GM04504 (cell line): ENCODE results near the gene ISYNA1.

Experiments
- DNase-seq: peaks from one replicate; pipeline ENCODE4 v3.0.0-alpha.2; 2012; ENCODE audit warnings: low read depth

ISYNA1 gene

DNA sequence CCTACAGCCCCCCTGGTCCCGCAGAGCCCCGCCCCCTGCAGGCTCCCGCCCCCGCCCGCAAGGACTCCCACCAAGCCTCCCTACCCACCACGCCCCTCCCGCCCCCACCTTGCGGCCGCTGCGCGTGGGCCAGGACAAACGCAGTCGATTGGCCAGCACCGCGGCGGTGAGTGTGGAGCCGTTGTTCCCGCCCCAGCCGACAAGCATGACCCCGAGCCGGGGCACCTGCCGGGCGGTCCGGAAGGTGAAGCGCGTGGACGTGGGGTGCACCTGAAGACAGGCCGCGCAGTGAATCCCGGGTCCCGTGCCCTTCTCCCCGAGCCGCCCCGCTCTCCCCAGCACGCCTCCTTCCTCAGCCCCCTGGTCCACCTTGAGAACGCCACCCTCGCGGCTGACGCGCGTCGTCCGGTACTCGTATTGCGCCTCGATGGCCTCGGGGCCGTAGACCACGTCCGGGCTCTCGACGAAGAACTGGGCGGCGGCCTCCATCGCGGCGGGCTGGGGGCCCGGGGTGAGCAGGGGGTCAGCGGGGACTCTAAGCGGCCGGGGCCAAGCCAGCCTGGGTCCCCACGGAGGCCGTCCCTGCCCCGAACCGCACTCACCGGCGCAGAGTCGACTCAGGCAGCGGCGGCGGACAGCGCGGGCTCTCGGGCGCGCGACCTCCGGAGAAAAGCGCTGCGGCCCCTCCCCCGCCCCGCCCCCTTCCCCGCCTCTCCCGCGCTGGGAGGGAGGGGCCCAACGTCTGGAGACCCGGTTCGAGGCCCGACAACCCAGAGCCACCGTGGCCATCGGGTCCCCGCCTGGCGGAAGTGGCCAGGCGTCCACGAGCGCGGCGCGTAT is at the start of gene ISYNA1:
Gene ISYNA1, minus strand, starts transcription at position 643 of the 840 bp plus-strand sequence. Its CDS starts 154 bp downstream, at position 489.
- DNase-seq: no peak

DNA sequence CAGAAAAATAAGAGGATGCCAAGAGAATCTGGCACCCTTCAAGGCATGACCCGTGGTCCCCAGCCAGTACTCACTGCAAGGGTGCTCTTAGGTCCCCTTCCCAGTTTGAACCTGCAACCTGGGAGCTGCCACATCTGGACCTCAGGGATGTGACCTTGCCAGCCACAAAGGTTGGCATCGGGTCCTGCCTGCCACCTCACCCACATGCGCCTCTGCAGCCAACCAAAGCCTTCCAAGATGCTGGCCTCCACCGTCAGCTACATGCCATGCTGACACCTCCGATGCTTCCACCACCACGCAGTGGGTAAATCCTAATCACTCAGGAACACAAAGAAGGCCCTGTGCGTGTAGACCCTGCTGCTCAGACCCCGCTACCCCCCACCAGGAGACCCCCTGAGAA is 48.8 kb upstream of the ISYNA1 start:
- DNase-seq: no peak

DNA sequence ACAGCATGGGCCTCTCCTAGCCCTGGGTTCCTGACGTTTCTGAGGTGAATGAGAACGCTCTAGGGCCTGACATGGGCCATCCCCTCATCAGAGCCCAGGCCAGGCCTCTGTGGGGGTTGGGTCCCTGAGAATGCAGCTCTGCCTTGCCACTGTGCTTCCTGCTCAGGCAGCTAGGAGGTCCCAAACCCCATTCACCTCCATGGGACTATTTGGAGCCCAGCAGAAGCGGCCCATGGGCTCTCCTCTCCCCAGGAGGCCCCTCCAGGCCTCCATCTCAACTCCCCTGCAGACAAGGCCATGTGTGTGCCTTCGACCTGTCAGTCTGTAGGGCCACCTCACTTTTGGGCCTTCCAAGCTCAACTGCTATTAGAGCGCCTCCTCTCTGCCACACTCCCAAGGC is 47.1 kb upstream of the ISYNA1 start:
- no peak for DNase-seq

DNA sequence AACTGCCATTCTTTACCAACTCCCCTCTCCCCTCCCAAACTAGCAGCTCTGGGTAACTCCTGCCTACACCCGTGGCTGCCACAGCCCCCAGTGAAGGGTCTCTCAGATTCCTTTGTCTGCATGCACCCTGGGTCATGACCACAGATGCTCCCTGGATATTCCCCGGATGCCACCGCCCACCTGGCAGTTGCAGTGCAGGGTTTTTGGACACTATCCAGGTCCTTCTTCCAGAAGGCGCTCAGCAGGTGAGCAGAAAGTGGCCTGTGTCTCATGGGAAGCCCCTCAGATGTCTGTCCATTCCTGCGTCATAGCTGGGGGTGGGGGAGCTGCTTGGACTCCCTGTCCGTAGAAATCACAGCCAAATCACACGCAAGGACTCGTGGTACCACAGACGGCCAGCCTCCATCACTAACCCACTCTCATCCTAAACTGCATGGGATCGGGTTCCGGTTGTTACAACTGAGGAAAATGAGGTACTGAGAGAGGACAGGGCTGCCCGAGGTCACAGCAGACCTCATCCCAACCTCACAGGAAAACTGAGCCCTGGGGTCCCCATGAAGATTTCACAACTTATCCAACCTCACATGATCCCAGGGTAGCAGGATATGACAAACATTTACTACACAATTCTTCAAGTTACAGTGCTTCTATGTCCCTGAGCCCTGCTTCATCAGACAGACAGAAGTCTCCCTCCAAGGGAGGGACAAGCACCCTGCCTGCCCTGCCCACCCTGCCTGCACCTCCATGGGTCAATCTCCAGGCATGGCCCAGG is 45.4 kb upstream of the ISYNA1 start:
- no peak for DNase-seq

DNA sequence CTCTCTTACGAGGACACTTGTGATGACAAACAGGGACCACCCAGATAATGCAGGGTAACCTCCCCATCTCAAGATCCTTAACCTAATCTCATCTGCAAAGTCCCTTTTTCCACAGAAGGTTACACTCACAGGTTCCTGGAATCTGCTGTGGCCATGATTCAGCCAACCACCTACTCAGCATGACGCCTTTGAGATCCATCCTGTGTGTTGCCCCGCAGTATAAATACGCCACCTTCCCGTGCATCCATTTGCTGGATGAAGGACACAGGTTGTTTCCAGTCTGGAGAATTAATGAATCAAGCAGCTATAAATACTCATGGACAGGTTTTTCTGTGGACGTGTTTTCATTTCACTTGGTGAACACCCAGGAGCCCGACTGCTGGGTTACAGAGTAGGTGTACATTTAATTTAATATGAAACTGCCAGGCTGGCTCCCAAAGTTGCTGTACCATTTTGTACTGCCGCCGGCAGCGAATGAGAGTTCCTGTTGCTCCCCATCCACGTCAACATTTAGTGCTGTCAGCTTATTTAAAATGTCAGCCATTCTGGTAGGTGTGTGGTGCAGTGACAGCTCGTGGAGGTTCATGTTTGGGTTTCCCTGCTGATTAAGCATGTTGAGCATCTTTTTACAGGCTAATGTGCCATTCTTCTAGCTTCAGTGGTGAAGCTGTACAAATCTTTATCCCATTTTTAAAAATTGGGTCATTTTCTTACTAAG is 43.7 kb upstream of the ISYNA1 start:
- DNase-seq: no peak

DNA sequence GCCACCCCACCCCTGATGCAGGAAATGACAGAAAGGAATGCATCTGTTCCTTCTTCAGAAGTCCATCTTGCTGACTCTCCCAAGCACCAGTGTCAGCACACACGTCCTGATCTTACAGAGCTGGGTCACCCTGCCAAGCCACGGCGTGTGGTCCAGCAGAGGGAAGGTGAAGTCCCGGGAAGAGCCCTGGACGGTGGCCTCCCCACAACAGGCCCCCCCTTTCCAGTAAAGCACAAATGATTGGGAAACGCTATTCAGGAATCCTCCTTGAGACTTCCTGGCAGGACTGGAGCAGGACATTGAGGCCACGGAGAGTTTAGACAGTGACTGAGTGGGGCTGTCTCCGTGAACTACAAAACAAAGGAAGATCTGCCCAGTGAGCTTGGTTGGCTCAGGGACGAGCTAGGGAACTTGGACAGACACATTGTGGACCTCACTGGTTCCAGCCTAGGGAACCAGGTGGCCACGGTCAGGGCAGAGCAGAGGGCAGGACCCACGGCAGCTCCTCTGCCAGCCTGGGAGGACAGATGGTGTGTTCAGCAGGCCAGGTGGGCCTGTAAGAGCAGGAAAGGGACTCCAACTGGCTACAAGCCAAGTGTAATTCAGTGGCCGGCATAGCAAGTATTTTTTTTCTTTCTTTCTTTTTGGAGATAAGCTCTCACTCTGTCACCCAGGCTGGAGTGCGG is 42.2 kb upstream of the ISYNA1 start:
- peak; percentile 79 for DNase-seq

DNA sequence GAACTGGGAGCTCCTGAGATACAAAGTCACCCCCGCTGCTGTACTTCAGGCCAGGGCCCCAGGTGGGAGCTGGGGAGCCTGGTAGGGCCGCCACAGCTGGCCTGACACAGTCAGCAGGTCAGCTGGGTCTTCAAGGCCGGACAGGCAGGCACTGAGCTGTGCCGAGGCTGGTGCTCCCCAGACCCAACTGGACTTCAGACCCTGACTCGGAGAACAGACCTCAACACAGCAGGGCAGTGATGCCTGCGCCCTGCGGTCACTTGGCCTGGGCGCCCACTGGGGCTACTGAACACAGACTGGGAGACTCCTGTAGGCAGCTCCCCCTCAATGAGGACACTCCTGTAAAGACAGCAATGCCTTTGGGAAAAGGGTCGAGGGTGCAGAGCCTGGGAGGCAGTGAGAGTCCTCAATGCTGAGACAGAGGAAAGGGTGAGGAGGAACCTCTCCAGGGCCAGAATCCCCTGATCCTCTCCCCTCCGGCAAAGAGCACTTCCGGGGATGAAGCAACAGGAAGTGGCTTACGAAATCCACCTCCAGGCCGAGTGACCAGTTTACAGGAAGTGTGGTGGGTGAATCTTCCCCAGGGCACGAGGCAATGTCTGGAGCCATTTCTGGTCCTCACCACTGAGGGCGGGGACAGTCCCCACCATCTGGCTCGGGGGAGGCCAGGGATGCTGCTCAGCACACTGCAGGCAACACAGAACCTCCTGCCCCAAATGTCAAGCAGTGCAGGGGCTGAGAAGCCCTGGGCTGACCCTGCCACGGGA is 40.8 kb upstream of the ISYNA1 start:
- peak; percentile 88 for DNase-seq

DNA sequence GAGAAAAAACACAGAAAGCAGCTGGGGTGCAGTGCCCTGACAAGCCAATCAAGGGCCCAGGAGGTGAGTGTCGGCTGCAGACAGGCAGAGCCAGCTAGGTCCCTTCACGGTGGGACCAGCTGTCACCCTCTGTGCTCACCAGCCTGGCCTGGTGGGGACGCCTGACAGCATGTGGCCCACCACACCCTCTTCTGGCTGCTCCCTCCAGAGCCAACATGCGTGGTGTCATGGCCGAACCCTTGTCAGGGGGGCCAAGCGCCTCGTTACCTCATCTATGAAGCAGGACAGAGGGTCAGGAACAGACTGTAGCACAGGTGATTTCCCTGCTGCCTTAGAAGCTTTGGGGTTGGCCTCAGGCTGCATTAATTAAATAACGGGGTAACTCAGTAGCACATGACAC is 40.0 kb upstream of the ISYNA1 start:
- DNase-seq: no peak

DNA sequence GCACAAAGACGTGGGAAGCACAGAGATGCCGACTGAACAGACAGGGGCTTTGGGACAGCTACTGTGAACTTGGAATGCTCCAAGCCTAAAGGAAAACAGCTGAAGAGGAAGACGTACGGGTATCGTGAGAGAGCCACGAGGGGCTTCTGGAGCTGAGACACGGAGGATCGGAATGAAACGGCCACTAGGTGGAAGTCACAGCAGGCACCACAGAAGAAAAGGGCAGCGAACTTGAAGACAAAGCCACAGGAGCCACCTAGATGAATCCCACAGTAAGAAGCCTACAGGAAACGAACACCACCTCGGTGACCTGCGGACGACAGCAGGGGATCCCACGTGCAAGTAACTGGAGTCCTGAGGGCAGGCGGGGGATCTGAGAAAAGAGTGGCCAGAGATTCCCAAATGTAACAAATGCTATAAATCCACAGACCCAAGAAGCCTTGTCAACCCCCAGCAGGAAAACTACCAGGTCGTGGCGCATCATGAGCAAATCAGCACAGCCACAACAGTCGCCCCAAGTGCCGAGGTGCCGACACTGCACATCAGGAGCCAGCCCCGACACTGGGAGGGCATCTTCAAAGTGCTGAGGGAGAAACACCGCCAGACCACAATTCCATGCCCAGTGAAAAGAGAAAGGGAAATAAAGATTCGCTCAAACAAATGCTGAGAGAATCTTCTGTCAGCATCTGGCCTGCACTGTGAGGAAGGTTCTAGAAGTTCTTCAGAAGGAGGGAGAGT is 39.3 kb upstream of the ISYNA1 start:
- no peak for DNase-seq

DNA sequence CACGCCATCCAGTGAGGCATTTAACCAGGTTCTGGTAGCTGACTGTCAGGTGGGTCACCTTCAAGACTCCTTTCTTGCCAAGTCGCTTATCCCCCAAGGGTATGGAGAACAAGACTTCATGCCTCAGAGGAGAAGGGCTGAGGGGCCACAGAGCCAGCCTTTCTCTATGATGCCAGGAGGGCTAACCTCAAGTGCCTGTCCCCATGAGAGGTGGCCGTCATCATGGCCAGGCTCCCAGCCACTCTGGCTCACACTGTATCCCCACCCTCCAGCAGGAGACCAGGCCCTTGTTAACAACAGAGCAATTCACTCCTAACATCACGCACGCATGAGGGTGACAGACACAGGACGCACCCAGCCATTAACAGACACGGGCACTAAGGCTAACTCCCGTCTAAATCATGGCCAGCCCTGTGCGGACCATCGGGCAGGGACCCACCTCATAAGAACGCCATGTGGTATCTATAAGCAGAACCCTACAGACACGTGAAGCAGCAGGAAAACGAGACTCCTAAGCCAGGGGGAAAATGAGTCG is 38.6 kb upstream of the ISYNA1 start:
- DNase-seq: no peak

DNA sequence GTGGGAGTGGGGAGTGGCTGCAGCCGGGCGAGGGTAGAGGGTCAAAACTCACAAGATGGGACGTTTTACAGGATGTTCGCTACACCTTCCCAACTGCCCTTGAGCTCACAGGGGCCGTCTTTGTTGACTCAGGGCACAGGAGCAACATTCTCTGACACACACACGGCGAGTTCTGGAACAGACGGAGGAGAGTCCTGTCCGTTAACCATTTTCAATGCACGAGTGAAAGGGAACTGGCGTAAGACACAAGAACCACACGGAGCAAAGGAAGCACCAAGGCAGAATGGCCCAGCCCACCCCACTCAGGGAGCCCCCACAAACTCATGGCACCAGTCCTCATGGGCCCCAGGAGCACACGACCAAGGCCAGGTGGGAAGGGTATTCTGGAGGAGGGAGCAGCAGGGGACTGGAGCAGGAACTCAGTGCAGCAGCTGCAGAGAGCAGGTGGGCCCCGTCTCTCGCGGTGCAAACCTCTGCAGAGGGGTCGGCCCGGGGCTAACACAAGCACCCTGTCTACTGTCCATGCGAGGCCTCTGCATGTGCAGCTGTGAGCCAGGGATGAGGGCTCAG is 37.9 kb upstream of the ISYNA1 start:
- DNase-seq: no peak

DNA sequence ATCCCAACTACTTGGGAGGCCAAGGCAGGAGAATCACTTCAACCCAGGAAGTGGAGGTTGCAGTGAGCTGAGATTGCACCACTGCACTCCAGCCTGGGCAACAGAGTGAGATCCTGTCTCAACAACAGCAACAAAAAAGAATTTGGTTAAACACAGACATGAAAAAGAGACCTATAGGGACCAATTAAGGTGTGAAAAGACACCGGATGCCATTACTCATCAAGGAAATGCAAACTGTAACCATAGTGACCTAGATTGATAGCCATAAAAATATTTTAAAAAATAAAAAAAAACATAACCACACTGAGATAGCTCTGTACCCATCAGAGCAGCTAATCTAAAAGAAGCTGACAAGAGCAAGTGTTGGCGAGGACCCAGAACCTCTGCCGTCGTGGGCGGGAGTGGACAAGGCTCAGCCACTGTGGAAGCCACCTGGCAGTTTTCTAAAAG is 37.1 kb upstream of the ISYNA1 start:
- DNase-seq: no peak

DNA sequence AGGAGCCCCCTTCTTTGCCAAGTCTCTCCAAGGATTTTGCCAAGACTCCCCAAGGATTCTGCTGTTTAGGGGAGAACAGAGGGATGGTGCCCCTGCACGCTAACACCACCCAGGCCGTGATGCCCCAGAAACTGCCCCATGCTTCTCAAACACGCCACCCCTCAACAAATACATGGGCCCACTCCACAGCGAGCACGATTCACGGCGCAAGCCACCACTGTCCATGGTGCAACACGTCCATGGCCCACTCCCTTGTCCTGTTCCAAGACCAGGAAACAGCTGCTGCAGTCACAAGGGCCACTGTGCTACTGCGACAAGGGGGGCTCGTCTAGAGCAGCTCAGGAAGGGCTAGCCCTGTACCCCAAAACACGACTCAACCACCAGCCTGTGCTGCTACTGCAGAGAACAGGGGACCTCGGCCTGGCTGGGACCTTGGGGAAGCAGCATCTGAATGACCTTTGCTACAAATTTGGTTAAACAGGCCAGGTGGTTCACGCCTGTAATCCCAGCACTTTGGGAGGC is 36.5 kb upstream of the ISYNA1 start:
- no peak for DNase-seq

DNA sequence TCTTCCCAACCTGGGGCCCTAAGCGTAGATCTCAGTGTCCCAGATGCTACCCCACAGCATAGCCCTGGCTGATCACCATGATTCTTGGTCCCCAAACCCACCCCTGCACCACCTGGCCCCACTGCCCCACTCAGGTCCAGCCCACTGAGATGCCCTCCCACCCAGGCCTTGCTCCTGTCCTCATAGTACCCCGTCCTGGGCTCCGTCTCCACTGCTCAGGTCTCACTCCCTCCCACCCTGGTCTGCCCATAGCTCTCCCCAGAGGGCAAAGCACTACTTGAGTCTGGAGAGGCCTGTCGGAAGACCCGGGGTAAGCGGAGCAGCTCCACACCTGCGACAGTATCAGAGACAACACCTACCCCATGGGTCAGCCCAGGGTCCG is 35.8 kb upstream of the ISYNA1 start:
- DNase-seq: no peak

DNA sequence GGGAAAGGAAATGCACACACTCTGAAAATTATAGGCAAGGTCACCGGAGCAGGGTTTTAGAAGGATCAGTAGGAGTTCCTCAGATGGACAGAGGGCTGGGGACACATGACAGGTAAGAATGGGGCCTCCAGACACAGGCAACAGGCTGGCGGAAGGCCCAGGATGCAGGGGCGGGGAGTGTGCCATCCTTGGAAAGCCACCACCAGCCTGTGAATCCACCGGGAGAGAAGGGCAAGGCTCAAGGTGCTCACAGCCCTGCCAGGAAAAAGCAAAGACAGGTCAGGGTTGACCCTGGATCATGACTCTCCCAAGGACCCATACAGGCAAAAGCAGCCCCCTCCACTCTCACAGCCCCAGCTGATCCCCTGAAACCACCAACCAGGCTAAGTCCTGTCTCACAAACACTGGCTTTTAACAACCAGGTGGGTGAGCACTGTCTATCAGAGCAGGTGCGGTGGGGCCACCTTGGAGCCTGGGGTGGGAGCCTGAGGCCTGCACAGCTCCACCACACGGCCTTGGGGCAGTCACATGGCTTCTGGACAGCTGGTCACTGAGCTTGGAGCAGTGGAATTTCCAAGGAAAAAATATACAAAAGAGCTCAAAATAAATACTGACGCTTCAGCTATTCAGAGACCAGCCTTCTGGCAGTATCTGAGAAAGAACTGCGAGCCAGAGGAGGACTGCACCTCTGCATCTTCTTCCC is 35.2 kb upstream of the ISYNA1 start:
- DNase-seq: no peak

DNA sequence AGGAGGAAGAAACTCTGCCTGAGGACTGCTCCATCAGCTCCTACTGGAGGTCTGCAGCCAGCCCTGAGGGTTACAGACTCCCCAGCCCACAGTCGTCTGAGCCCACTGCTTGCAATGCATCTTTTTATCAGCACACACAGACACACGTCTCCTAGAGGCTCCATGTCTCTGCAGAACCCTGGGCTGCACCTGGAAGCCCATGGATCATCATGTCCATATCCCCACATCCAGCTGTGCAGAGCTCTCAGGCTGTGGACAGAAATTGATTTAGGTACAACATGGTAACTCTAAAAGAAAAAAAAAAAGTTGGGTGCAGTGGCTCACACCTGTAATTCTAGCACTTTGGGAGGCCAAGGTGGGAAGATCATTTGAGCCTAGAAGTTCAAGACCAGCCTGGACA is 32.9 kb upstream of the ISYNA1 start:
- no peak for DNase-seq

DNA sequence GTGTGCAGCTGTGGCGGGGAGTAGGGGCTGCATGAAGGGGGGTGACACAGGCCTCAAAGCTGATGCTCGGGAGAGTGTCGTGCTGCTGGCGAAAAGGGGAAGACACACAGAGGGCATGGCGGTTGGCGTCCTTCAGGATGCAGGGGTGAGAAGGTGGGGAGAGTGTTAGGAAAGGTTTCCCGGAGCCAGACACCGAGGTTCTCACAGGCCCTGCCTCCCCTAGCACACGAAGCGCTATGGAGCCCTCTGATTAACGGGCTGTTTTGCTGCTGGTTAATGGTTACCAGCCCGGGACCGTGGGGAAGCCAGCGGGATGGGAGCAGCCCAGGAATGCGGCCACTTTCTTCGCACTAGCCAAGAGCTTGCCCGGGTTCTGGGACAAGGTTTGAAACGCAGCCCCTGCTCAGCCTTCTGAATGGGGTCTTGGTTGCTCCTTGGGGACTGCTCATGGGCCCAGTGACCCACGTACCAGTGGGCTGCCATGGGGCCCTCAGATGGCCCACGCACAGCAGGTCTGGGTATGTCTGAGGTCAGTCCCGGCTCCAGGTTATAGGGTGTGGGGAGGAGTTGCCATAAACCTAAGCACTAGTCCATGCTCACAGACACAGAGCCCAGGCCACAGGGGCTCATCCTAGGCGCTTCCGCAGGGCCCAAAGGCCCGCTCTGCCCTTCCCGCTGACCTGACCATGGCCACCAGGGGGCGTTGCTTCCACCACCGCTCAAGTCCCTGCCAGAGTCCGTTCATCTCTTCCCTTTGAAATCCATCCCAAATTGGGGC is 31.3 kb upstream of the ISYNA1 start:
- no peak for DNase-seq

DNA sequence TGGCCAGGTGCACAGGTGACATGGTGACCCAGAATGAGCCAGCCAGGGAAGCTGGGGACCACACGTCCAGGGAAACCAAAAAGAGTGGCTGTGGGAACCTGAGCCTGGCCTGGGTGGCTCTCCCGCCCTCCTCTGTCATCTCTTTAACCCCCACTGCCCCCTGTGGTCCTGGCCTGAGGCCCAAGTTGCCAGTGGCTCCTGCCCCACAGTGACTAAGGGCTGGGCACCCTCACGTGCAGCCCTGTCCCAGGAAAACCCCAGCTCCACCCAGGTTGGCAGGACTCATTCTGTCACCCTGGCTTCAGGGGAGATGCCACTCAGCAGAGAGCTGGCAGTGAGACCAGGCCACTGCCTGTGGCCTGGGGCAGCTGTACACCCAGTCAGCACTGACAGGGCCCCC is 30.6 kb upstream of the ISYNA1 start:
- no peak for DNase-seq
